ENCODE measurements around the gene ARHGDIA.
"Not testable (repeated sequence)": the region's sequence is repeated elsewhere in the genome, so short reads cannot be mapped to it uniquely, and the experiment has no call there.

Gene ARHGDIA

GRCh38 chr17:81870981-81871386 lies at the start of gene ARHGDIA:
TSS of gene ARHGDIA (minus strand) at chr17:81871337. CDS start at chr17:81869930, 1,407 bp downstream.
- DNase-seq (ENCODE audit: low spot score): no peak

- DNase-seq (ENCODE audit: low spot score): peak; percentile 68
Observed at GRCh38 chr17:81918832-81919545, 47.9 kb upstream of the ARHGDIA start.

GRCh38 chr17:81918333-81918669 lies 47.2 kb upstream of the ARHGDIA start:
- not testable (repeated sequence) for DNase-seq (ENCODE audit: low spot score)

- DNase-seq (ENCODE audit: low spot score): peak; percentile 88
Observed at GRCh38 chr17:81917565-81918332, 46.6 kb upstream of the ARHGDIA start, which contains the start of gene SIRT7. TSS of gene SIRT7 (minus strand) at chr17:81918176. CDS start at chr17:81918131, 45 bp downstream.

GRCh38 chr17:81916234-81917001 lies 45.3 kb upstream of the ARHGDIA start:
- peak; percentile 68 for DNase-seq (ENCODE audit: low spot score)

GRCh38 chr17:81915331-81915730 lies 44.2 kb upstream of the ARHGDIA start:
- DNase-seq (ENCODE audit: low spot score): no peak

- no peak for DNase-seq (ENCODE audit: low spot score)
Observed at GRCh38 chr17:81914103-81914850, 43.1 kb upstream of the ARHGDIA start.

GRCh38 chr17:81913394-81914102 lies 42.4 kb upstream of the ARHGDIA start:
- no peak for DNase-seq (ENCODE audit: low spot score)

- peak; percentile 39 for DNase-seq (ENCODE audit: low spot score)
Observed at GRCh38 chr17:81912441-81913309, 41.5 kb upstream of the ARHGDIA start.

- DNase-seq (ENCODE audit: low spot score): no peak
Observed at GRCh38 chr17:81911969-81912368, 40.8 kb upstream of the ARHGDIA start.

- DNase-seq (ENCODE audit: low spot score): peak; percentile 92
Observed at GRCh38 chr17:81911277-81911961, 40.3 kb upstream of the ARHGDIA start, which contains the start of gene PCYT2. TSS of gene PCYT2 (minus strand) at chr17:81911399. CDS start at chr17:81911355, 44 bp downstream.

GRCh38 chr17:81910840-81911276 lies 39.7 kb upstream of the ARHGDIA start:
- no peak for DNase-seq (ENCODE audit: low spot score)

GRCh38 chr17:81909966-81910839 lies 39.1 kb upstream of the ARHGDIA start:
- DNase-seq (ENCODE audit: low spot score): no peak

- no peak for DNase-seq (ENCODE audit: low spot score)
Observed at GRCh38 chr17:81909231-81909630, 38.1 kb upstream of the ARHGDIA start.

GRCh38 chr17:81908793-81909192 lies 37.7 kb upstream of the ARHGDIA start:
- no peak for DNase-seq (ENCODE audit: low spot score)

- no peak for DNase-seq (ENCODE audit: low spot score)
Observed at GRCh38 chr17:81907219-81908145, 36.3 kb upstream of the ARHGDIA start.
